NCI-H446 treated with DMSO at 0.1 percent for 48 hours (cell line): Measurements from ENCODE around the gene ASIC2.

Experiments used
- DNase-seq: peaks from one replicate; lab custom pipeline; 2025; lab: John Stamatoyannopoulos, UW

Gene ASIC2

GRCh38 chr17:33152783-33153182 lies 140.3 kb downstream of the ASIC2 start:
- DNase-seq: no peak

GRCh38 chr17:33151565-33151964 lies 141.5 kb downstream of the ASIC2 start:
- DNase-seq: no peak

GRCh38 chr17:33145941-33146340 lies 147.2 kb downstream of the ASIC2 start:
- DNase-seq: no peak

- no peak for DNase-seq
Measured at GRCh38 chr17:33144837-33145236, 148.3 kb downstream of the ASIC2 start.

- no peak for DNase-seq
Measured at GRCh38 chr17:33142705-33143299, 150.3 kb downstream of the ASIC2 start.

- DNase-seq: no peak
Measured at GRCh38 chr17:33140413-33141099, 152.5 kb downstream of the ASIC2 start.

- DNase-seq: no peak
Measured at GRCh38 chr17:33138627-33139026, 154.5 kb downstream of the ASIC2 start.

- DNase-seq: no peak
Measured at GRCh38 chr17:33137426-33137825, 155.7 kb downstream of the ASIC2 start.

GRCh38 chr17:33135691-33136090 lies 157.4 kb downstream of the ASIC2 start:
- no peak for DNase-seq

- DNase-seq: no peak
Measured at GRCh38 chr17:33131620-33132019, 161.5 kb downstream of the ASIC2 start.

GRCh38 chr17:33127706-33128105 lies 165.4 kb downstream of the ASIC2 start:
- no peak for DNase-seq

- DNase-seq: no peak
Measured at GRCh38 chr17:33126086-33126485, 167.0 kb downstream of the ASIC2 start.

GRCh38 chr17:33125552-33125950 lies 167.5 kb downstream of the ASIC2 start:
- DNase-seq: no peak

GRCh38 chr17:33124871-33125551 lies 168.1 kb downstream of the ASIC2 start:
- DNase-seq: no peak

GRCh38 chr17:33124185-33124584 lies 168.9 kb downstream of the ASIC2 start:
- no peak for DNase-seq

GRCh38 chr17:33121756-33122155 lies 171.3 kb downstream of the ASIC2 start:
- no peak for DNase-seq

- no peak for DNase-seq
Measured at GRCh38 chr17:33121272-33121671, 171.8 kb downstream of the ASIC2 start.

- DNase-seq: no peak
Measured at GRCh38 chr17:33120103-33120502, 173.0 kb downstream of the ASIC2 start.

GRCh38 chr17:33118391-33119075 lies 174.6 kb downstream of the ASIC2 start:
- no peak for DNase-seq

- DNase-seq: no peak
Measured at GRCh38 chr17:33116021-33116551, 177.0 kb downstream of the ASIC2 start.

GRCh38 chr17:33115366-33115765 lies 177.7 kb downstream of the ASIC2 start:
- DNase-seq: no peak

GRCh38 chr17:33113991-33114370 lies 179.1 kb downstream of the ASIC2 start:
- DNase-seq: no peak
